Fibroblast of lung (primary cell): ENCODE data around the gene ESRP2.

Source experiments
- EZH2 ChIP-seq: IDR thresholded peaks from 2 replicates; pipeline ENCODE4 v1.5.1; 2012; ENCODE audit warnings: low read length, control low read depth, mild to moderate bottlenecking; ENCODE audit errors: missing control alignments
- TF ChIP-seq, protein P1 (sequence below), 2 donors: IDR thresholded peaks in 1 of 2; conservative IDR thresholded peaks in 1 of 2; 1 replicate in 1 of 2; 2 replicates in 1 of 2; pipeline ENCODE4 v1.5.1; 2011 to 2012; ENCODE audit warnings: low read length in 2 of 2, control low read depth in 1 of 2, inconsistent platforms in 1 of 2, low read depth in 1 of 2, mild to moderate bottlenecking in 1 of 2

DNA sequence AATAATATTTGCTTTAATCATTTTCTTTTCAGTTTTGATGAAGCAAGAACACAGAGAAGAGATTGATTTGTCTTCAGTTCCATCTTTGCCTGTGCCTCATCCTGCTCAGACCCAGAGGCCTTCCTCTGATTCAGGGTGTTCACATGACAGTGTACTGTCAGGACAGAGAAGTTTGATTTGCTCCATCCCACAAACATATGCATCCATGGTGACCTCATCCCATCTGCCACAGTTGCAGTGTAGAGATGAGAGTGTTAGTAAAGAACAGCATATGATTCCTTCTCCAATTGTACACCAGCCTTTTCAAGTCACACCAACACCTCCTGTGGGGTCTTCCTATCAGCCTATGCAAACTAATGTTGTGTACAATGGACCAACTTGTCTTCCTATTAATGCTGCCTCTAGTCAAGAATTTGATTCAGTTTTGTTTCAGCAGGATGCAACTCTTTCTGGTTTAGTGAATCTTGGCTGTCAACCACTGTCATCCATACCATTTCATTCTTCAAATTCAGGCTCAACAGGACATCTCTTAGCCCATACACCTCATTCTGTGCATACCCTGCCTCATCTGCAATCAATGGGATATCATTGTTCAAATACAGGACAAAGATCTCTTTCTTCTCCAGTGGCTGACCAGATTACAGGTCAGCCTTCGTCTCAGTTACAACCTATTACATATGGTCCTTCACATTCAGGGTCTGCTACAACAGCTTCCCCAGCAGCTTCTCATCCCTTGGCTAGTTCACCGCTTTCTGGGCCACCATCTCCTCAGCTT is 45.0 kb downstream of the ESRP2 start:
- TF ChIP-seq, protein P1, sequence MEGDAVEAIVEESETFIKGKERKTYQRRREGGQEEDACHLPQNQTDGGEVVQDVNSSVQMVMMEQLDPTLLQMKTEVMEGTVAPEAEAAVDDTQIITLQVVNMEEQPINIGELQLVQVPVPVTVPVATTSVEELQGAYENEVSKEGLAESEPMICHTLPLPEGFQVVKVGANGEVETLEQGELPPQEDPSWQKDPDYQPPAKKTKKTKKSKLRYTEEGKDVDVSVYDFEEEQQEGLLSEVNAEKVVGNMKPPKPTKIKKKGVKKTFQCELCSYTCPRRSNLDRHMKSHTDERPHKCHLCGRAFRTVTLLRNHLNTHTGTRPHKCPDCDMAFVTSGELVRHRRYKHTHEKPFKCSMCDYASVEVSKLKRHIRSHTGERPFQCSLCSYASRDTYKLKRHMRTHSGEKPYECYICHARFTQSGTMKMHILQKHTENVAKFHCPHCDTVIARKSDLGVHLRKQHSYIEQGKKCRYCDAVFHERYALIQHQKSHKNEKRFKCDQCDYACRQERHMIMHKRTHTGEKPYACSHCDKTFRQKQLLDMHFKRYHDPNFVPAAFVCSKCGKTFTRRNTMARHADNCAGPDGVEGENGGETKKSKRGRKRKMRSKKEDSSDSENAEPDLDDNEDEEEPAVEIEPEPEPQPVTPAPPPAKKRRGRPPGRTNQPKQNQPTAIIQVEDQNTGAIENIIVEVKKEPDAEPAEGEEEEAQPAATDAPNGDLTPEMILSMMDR (conservative IDR thresholded peaks at IDR 0.05 in 1 of 2, IDR thresholded peaks at IDR 0.05 in 1 of 2; ENCODE audit: low read depth in 1 of 2, low read length in 2 of 2): no peak
- no peak for TF ChIP-seq EZH2
